Measurements from ENCODE around the gene ABCC9.

The ABCC9 gene

GRCh38 chr12:21940549-21941505 lies at the start of gene ABCC9:
TSS of gene ABCC9 (minus strand) at chr12:21941426. CDS start at chr12:21936674, 4,752 bp downstream.
- DNase-seq: peak in 8 of 10 donors; percentile 8 to 87 (median 34)
- intact Hi-C loops (cut with DNase I): no loop called here

DNA sequence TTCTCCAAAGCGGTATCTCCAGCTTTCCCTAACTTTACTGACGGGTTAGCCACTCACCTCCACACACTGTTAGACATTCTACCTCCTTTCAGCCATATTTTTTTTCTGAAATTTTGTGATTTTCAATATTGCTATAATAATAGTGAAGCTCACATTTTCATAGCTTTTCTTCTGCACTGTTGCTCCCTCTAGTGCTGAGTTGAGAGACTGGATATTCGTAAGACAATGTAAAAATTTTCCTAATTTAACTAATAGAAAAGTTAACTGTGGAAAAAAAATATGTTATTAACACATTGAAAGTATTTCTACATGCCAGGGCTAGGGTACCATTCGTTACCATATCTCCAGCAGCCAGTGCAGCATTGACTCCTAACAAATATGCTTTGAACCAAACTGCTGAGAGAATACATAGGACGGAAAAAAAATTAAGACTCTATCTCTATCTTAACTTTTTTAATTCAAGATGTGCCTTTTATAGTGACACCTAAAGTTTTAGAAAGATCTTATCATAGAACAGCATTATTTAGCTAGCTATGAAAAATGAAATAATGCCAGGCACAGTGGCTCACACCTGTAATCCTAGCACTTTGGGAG lies 48.7 kb upstream of the ABCC9 start:
- intact Hi-C loops (cut with DNase I): loop anchor here (5.0 kb wide), 1 partner anchor 293 kb away; no protein-coding TSS in a partner anchor
- DNase-seq: no peak

GRCh38 chr12:21988619-21989018 lies 47.4 kb upstream of the ABCC9 start:
- intact Hi-C loops (cut with DNase I): no loop called here
- no peak for DNase-seq

DNA sequence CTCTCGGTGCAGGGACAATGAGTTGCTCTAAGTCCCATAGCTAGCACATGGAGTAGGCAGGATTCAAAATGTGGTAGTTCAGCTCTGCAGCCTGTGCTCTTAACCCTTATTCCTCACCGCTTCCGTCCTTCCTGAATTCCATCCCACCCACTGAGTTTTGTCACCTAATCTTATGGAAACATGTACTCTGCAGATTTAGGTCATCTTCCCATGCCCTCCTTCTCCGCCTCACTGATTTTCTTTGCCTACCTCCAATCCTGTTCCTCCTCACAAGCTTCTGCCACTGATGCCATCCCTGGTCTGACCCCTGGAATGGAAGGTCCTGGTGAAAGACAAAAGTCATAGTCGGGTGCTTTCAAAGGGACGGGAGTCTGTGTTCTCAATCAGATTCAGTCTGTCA lies 46.5 kb upstream of the ABCC9 start:
- no peak for DNase-seq
- intact Hi-C loops (cut with DNase I): no loop called here

DNA sequence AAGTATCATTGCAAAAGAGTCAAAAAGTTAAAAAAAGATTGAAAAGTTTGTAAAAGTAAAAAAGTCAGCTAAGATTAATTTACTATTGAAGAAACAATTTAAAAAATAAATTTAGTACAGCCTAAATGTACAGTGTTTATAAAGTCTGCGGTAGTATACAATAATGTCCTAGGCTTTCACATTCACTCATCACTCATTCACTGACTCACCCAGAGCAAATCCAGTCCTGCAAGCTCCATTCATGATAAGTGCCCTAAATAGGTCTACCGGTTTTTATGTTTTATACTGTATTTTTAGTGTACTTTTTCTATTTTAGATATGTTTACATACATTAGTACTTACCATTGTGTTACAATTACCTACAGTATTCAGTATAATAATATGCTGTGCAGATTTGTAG lies 43.9 kb upstream of the ABCC9 start:
- intact Hi-C loops (cut with DNase I): no loop called here
- DNase-seq: no peak

DNA sequence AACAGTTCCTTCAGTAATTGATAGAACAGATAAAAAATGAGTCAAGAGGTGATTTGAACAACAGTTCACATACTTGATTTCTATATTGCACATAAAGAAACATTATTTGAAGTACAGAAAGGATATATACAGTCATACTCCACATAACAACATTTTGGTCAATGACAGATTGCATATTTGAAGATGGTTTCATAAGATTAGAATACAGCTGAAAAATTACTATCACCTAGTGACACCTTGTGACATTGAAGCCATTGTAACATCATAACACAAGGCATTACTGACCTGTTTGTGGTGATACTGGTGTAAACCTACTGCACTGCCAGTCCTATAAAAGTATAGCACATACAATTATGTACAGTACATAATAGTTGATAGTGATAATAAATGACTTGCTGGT lies 43.1 kb upstream of the ABCC9 start:
- DNase-seq: no peak
- intact Hi-C loops (cut with DNase I): no loop called here

GRCh38 chr12:21983095-21983494 lies 41.9 kb upstream of the ABCC9 start:
- intact Hi-C loops (cut with DNase I): no loop called here

GRCh38 chr12:21980544-21980943 lies 39.3 kb upstream of the ABCC9 start:
- DNase-seq: no peak
- intact Hi-C loops (cut with DNase I): no loop called here

More at GRCh38 chr12:21983095-21983494, 41.9 kb upstream of the ABCC9 start:
- no peak for DNase-seq

DNA sequence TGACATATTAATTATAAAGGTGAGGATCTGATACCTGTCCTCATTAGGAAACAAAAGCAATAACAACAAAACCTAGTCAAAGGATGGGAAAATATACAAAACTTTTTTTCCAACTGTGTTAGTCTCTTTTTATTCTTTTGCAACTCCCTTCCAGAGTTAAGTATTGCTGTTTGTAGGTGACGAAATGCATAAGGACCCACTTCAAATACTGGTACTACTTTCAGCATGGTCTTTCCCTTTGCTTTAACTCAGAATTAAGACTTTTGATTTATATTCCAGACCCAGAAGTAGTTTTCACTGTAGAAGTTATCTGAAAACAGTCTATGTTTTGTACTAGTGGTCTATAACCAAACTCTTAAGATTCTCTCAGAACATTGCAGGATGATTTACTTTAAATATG lies 34.1 kb upstream of the ABCC9 start:
- intact Hi-C loops (cut with DNase I): no loop called here
- no peak for DNase-seq

DNA sequence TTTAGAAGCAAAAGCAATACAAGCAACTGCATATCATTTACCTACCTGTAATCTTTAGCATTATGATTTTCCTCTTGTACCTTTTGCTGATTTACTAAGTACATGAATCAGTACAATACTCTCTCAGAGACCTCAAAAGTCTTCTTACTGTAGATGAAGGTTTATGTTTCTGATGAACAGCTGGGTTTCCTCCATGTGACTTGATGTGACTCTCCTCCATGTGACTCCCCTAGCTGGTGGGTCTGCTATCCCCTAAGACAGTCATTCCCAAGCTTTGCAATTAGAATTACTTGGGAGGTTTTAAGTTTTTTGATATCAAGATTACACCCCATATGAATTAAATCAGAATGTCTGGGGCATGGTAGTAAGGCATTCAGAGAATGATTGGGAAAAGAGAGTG lies 32.0 kb upstream of the ABCC9 start:
- intact Hi-C loops (cut with DNase I): no loop called here
- no peak for DNase-seq

GRCh38 chr12:21972055-21972454 lies 30.8 kb upstream of the ABCC9 start:
- intact Hi-C loops (cut with DNase I): no loop called here
- no peak for DNase-seq

- no peak for DNase-seq
- intact Hi-C loops (cut with DNase I): no loop called here
Observed at GRCh38 chr12:21971344-21971743, 30.1 kb upstream of the ABCC9 start.

- intact Hi-C loops (cut with DNase I): no loop called here
- no peak for DNase-seq
Observed at GRCh38 chr12:21962821-21963220, 21.6 kb upstream of the ABCC9 start.

- DNase-seq: no peak
- intact Hi-C loops (cut with DNase I): no loop called here
Observed at GRCh38 chr12:21962236-21962635, 21.0 kb upstream of the ABCC9 start.

GRCh38 chr12:21950649-21951048 lies 9.4 kb upstream of the ABCC9 start:
- intact Hi-C loops (cut with DNase I): no loop called here
- no peak for DNase-seq

DNA sequence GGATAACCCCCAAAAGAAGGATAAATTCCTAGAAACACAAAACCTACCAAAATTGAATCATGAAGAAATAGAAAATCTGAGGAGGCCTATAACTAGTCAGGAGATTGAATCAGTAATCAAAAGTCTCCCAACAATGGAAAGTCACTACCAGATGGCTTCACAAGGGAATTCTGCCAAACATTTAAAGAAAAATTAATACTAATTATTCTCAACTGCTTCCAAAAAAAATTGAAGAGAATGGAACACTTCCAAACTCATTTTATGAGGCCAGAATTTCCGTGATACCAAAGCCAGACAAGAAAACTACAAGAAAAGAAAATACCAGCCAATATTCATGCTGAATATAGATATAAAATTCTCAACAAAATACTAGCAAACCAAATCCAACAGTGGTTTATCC lies 7.8 kb upstream of the ABCC9 start:
- no peak for DNase-seq
- intact Hi-C loops (cut with DNase I): no loop called here

DNA sequence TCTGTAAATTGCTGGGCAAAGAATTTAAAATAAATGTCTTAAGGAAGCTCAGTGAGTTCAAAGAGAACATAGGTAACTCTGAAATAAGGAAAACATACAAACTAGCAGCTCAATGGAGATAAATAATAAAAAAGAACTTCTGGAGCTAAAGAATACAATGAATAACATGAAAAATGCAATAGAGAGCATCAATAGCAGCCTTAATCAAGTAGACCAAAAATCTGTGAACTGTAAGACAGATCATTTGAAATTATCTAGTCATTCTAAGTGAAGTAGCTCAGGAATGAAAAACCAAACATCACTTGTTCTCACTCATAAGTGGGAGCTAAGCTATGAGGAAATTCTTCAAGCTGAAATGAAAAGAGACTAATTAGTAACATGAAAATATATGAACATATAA lies 5.8 kb upstream of the ABCC9 start:
- intact Hi-C loops (cut with DNase I): no loop called here
- DNase-seq: no peak

- no peak for DNase-seq
- intact Hi-C loops (cut with DNase I): no loop called here
Observed at GRCh38 chr12:21945002-21945401, 3.8 kb upstream of the ABCC9 start.

DNA sequence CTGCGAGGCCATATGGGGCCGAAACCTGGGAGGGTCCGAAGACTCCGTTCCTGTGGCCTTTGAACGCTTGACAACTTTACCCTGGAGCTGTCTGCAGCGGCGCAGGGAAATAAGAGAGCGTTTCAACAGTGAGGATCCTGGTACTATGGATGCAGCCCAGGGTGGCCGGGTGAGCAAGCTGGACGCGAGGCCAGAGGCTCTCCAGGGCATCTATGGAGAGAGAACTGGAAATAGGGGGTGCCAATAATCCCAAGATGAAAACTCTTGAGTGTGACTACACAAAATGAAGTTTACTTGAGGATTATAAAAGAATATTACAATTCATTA lies 1.1 kb upstream of the ABCC9 start:
- intact Hi-C loops (cut with DNase I): no loop called here
- peak in 1 of 10 donors; percentile 66 for DNase-seq

GRCh38 chr12:21941506-21942376 lies 515 bp upstream of the ABCC9 start:
- intact Hi-C loops (cut with DNase I): no loop called here
- peak in 6 of 10 donors; percentile 8 to 81 (median 47) for DNase-seq

DNA sequence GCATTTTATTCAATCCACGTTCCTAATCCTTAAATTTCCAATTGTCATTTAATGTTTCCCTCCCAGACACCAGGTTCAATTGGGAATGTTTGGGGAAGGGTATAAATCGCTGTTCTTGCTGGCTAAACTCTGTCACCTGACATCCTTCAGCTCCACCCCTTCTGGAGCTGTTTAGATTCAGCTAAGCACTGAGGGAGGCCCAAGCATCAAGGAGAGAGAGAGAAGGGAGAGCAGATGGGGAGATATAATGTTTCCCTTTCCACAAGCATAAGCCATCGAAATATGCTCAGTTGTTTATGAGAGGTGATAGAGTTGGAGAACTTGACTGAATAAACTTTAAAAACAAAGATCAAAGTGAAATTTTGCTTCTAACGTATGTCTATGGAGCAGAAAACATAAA lies 1.8 kb downstream of the ABCC9 start:
- intact Hi-C loops (cut with DNase I): no loop called here
- no peak for DNase-seq

All from posterior cingulate gyrus (tissue), 11 donors.